GM18867 (cell line): ENCODE data around the gene RMC1.
"Not testable (repeated sequence)": the region's sequence is repeated elsewhere in the genome, so short reads cannot be mapped to it uniquely, and the experiment has no call there.

Experiments
- ATAC-seq: cut with Tn5 transposase; IDR thresholded peaks from one replicate; pipeline ENCODE4 v1.9.1; 2021; ENCODE audit warnings: mild to moderate bottlenecking, moderate library complexity; ENCODE audit not compliant: unreplicated experiment

Gene RMC1

DNA sequence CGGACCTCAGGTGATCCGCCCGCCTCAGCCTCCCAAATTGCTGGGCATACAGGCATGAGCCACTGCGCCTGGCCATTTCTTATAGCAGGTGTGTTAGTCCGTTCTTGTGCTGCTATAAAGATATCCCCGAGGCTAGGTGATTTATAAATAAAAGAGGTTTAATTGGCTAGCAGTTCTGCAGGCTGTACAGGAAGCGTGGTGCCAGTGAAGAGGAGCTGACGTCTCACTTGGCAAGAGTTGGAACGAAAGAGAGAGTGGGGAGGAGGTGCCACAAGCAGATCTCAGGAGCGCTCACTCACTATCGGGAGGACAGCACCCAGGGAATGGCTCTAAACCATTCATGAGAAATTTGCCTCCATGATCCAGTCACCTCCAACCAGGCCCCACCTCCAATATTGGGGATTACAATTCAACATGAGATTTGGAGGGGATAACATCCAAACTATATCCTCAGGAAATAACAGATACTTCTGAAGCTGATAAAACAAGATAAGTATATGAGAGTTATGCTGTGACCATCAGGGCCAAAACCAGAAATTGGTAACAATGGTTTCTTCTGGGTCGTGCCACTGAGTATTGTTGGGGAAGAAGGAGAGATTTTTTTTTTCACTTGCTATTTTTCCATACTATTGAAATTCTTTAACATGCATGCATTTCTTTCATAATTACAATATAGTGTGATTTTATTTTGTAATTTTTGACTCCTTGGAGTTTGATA lies 7.4 kb upstream of the RMC1 start:
- ATAC-seq = no peak

GRCh38 chr18:23498117-23498516 lies 5.2 kb upstream of the RMC1 start:
- no peak for ATAC-seq

GRCh38 chr18:23498877-23499276 lies 4.4 kb upstream of the RMC1 start:
- ATAC-seq = peak; percentile 29

DNA sequence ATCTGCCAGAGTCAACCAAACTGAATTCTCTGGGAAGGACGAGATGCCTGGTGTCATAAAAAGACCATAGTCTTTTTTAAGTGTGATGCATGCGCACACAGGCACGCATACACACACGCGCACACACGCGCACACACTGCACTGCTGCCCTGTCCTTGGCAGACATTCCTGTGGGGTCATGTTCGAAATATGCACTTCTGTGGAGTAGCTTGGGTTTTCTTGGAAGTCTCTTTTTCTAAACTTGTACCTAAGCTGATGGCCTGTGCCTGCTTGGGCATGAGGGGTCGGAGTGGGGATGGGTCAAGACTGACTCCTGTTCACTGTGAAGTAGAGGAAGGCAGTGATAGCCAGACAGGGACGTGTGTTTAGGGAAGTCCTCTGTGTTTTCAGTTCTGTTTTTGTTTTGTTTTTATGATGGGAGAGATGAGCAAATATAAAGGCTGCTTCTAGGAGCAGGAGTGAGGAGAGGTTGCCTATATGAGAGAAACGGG lies 4.0 kb upstream of the RMC1 start:
- no peak for ATAC-seq

DNA sequence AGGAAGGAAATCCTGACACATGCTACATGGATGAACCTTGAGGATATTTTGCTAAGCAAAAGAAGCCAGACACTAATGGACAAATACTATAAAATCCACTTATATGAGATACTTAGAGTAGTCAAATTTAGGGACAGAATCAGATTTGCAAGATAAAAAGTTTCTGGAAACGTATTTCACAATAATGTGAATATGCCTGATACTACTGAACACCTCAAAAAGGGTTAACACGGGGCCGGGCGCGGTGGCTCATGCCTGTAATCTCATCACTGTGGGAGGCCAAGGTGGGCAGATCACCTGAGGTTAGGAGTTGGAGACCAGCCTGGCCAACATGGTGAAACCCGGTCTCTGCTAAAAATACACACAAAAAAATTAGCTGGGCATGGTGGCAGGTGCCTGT lies 1.7 kb upstream of the RMC1 start:
- ATAC-seq = no peak

DNA sequence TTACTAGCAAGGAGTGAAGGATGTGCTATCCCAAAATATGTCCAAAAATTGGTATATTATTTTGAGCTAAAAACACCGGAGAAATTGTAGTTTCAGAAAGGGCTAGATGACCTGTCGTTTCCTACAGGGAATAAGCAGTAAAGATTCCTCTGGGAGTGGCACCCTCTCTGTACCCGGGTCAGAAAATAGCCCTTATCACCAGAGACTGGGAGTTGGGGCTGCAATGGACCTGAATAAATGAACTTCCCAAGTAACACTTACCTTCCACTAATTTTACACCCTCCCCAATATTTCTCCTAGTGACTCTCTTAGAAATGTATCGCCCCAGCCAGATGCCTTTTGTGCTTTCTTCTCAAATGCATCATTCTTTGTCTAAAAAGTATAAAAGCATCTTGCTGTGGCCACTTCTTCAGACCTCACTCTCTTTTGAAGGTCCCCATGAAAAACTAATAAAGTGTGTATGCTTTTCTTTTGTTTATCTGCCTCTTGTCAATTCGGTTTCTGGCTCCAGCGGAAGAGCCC lies 734 bp upstream of the RMC1 start:
- ATAC-seq = no peak

DNA sequence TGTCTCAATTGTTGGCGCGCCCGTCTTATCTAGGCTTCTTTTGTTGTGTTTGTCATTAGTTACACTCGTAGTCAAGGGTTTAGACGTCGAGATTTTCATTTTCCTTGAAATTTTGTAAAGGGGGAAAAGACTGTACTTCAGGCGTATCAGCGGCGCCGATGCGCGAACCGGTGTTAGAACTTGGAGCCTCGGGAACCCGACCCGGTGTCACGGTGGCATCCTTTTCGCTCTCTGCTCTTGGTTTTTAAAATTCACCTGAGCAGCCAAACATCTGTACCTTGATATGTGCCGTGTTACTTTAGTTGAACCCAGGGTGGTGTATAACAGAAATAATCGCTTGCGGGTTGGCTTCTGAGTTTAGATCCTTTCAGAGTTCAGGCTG lies 643 bp downstream of the RMC1 start:
- ATAC-seq = no peak

DNA sequence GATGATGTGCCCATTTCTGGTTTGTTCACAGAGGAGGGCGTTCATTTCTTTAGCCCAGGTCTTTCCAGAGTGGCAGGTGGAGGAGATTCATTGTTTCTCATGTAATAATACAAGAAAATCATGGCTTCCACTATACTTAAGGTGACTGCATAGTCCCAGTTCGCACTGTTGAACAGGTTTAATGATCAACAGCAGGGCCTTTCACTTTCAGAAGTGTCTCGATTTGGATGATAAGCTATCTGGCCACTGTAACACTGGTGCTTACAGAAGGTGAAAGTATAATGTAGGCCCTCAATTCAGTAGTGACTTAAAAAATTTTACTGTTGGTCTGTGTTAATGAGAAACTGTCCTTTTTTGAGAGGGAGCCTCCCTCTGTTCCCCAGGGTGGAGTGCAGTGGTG lies 1.4 kb downstream of the RMC1 start:
- ATAC-seq = peak; percentile 45

DNA sequence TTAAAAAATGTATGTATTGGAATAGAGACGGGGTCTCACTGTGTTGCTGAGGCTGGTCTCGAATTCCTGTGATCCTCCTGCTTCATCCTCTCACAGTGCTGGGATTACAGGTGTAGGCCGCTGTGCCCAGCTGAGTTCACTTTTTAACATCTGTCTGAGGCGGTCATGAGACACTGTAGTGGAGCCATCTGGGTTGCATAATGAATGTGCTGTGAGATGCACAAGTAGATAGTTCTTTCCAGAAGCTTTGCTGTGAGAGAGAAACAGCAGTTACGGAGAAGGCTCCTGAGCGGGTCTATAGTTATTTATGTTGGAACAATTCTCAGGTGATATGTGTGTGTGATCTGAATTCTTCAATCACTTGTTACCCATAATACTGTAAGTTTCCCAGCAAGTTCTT lies 3.1 kb downstream of the RMC1 start:
- no peak for ATAC-seq

DNA sequence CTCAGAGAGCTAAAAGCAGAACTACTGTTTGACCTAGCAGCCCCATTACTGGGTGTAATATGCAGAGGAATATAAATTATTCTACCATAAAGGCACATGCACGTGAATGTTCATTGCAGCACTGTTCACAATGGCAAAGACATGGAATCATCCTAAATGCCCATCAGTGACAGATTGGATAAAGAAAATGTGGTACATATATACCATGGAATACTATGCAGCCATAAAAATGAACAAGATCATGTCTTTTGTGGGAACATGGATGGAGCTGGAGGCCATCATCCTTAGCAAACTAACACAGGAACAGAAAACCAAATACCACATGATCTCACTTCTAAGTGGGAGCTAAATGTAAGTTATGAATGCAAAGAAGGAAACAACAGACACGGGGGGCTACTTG lies 7.6 kb downstream of the RMC1 start:
- ATAC-seq = not testable (repeated sequence)

DNA sequence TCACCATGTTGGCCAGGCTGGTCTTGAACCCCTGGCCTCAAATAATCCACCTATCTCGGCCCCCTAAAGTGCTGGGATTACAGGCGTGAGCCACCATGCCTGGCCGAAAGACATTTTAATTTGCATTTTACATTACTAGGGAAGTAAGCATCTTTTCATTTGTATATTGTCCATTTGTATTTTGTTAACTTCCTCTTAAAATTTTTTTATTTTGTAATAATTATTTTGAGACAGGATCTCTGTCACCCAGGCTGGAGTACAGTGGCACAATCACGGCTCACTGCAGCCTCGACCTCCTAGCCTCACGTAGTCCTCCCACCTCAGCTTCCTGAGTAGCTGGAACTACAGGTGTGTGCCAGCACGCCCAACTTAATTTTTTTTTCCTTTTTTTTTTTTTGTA lies 8.9 kb downstream of the RMC1 start:
- ATAC-seq = not testable (repeated sequence)

DNA sequence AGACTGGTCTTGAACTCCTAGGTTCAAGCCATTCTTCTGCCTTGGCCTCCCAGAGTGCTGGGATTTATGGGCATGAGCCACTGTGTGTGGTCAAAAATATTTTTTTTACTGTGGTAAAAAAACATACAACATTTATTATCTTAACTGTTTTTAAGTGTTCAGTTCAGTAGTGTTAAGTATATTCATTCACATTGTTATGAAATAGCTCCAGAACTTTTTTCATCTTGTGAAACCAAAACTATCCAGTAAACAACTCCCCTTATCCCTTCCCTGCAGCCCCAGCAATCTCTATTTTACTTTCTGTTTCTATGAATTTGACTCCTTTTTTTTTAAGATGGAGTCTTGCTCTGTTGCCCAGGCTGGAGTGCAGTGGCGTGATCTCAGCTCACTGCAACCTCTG lies 9.3 kb downstream of the RMC1 start:
- no peak for ATAC-seq

GRCh38 chr18:23515911-23516546 lies 12.7 kb downstream of the RMC1 start:
- peak; percentile 87 for ATAC-seq

DNA sequence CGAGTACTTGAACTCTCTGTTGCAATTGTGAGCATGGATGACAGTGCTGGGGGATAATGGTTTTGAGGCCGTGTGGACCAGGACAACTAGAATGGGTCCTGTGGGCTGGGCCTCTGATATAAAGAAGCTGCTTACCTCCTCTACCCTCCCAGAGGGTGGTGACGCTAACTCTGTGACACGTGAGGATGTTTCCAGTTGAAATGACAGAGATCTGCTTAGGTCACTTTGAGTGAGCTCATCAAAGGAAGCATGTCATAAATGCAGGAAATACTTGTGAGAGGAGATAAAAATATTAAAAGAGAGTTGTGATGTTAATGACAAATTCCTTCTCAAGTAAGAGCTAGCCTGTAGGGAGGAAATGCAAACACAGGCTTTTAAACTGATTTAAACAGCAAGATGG lies 16.4 kb downstream of the RMC1 start:
- no peak for ATAC-seq

DNA sequence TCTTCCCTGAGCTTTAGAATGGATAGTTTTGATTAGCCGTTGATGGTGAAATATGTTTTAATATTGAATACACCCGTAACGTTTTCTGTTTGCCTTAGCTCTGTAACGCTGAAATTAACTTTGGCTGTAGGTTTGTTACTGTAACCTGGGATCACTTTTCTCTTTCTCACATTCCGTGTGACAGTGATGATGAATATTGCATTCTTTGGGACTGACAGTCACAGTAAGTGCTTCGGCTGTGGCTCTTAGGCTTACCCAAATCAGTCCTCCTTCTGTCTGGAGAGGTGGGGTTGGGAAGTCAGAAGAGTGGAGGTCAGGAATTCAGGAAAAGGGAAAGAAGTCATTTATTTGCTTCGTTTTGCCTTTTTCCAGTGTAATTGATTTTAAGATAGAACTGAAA lies 18.0 kb downstream of the RMC1 start:
- ATAC-seq = no peak

DNA sequence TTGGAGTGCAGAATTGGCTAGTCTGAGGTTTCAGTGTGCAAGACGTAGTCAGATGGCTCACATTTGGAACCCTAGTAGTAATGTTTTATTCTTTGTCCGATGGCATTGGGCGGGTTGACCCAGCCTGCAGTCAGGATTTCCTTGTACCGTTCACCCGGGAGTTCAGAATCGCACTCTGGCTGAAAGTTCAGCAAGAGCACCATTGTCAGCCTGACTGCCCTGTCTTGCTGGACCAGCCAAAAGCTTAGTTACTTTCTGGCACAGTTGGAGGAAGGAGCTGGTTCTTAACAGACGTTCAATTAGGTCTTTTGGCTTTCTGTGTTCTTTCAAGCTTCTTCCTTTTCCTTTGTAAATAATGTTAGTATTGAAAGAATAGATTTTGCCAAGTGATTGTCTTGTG lies 18.6 kb downstream of the RMC1 start:
- no peak for ATAC-seq

DNA sequence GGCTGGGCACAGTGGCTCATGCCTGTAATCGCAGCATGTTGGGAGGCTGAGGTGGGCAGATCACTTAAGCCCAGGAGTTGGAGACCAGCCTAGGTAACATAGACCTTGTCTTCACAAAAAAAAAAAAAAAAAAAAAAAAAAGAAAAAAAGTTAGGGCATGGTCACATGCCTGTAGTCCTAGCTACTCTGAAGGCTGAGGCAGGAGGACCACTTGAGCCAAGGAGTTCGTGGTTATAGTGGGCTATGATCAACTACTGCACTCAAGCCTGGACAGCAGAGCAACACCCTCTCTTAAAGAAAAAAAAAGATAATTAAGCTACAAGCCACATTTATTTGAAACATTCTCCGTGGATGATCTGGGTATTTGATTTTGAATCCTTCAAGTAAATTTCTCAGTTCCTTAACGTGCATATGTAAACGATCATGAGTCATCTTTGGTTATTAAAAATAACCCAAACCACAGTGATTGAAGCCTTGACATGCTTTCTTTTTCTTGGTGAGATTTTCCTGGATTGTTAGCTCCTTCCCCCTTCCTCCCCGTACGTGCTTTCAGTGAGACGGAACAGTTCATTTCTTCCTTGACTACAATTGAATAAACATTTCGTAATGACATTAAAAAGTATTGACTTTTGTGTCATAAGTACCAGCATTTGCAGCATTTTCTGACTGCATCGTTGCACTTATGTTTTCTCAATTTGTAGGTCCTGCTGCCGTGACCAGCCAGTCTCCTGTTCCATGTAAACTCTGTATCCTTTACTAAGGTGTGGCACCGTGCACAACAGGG lies 20.3 kb downstream of the RMC1 start:
- peak; percentile 45 for ATAC-seq

- ATAC-seq = no peak
Observed at GRCh38 chr18:23524213-23524707, 20.9 kb downstream of the RMC1 start.

GRCh38 chr18:23526501-23527063 lies 23.3 kb downstream of the RMC1 start:
- ATAC-seq = no peak

GRCh38 chr18:23528580-23529472 lies 25.5 kb downstream of the RMC1 start:
- ATAC-seq = no peak
